ENCODE measurements around the gene RBM34.
"Not testable (repeated sequence)": the region's sequence is repeated elsewhere in the genome, so short reads cannot be mapped to it uniquely, and the experiment has no call there.

The RBM34 gene, protein sequence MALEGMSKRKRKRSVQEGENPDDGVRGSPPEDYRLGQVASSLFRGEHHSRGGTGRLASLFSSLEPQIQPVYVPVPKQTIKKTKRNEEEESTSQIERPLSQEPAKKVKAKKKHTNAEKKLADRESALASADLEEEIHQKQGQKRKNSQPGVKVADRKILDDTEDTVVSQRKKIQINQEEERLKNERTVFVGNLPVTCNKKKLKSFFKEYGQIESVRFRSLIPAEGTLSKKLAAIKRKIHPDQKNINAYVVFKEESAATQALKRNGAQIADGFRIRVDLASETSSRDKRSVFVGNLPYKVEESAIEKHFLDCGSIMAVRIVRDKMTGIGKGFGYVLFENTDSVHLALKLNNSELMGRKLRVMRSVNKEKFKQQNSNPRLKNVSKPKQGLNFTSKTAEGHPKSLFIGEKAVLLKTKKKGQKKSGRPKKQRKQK

DNA sequence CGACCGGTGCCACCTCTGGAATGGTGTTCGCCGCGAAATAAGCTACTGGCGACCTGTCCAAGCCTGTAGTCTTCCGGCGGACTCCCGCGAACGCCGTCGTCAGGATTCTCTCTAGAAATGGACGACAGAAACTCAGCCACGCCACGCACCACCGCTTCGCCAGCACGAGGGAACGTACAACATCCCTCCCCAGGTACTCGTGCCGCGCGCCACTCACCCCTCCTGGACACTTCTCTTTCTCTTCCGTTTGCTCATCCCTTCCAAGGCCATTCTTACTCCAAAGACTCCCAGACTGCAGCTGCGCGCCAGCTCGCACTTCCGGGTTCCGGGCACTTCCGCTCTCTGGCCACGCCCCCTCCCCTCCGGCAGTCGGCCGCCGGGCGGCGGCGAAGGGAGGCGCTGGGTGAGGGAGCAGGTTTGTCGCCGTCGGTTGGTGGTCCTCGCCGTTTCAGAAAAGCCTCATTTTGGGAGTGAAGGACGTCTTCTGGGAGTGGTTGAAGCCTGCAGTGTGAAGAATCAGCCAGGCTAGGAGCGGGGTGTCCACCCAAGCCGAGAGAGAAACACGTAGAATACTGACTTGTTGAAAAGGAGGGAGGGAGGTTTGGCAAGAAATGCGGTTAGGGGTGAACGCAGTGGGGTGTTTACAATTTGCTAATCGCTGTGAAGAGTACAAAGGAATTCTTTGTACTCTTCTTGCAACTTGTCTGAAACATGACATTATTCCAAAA lies at the start of gene RBM34:
Gene RBM34, minus strand, starts transcription at position 294 of the 728 bp plus-strand sequence. Its CDS starts 24 bp downstream, at position 270.
- H3K9me3 Mint-ChIP-seq: peaks cover 0 to 6% of the 10 kb centered on the region in 2 donors
- peak; percentile 95 for ATAC-seq

DNA sequence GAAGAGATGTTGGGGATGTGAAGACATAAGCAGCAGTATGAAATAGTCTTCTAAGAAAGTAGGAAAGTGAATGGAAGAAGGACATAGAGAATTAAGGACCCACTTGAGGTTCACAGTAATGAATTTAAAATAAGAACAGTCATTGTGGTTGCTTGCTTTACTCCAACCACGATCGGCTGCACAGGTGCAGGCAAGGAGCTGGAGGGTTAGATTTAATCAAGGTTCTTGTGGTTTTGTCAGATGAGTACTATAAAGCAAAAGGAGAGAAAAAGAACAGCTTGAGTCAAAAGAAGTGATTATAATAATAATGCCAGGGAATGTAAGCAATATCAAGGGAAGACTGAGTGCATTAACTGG lies 46.1 kb upstream of the RBM34 start:
- Mint-ChIP-seq H3K9me3 (no peaks in the 10 kb centered on the region), H3K4me3 (peak overlapping the region; percentile 13 to 34), H3K27ac (peak overlapping the region; percentile 1 to 74), H3K4me1 (peaks cover 22% of the 10 kb centered on the region), H3K27me3 (no peaks in the 10 kb centered on the region)
- ATAC-seq: peak; percentile 87
- DNase-seq: peak; percentile 28 to 32

More for the DNA sequence above, at the start of gene RBM34:
- DNase-seq: peak; percentile 87 to 92
- Mint-ChIP-seq H3K27ac (peak within 1 kb of the TSS; percentile 60 to 97), H3K27me3 (no peaks in the 10 kb centered on the region), H3K4me1 (peaks cover 15% of the 10 kb centered on the region), H3K4me3 (peak within 1 kb of the TSS; percentile 75 to 93)

DNA sequence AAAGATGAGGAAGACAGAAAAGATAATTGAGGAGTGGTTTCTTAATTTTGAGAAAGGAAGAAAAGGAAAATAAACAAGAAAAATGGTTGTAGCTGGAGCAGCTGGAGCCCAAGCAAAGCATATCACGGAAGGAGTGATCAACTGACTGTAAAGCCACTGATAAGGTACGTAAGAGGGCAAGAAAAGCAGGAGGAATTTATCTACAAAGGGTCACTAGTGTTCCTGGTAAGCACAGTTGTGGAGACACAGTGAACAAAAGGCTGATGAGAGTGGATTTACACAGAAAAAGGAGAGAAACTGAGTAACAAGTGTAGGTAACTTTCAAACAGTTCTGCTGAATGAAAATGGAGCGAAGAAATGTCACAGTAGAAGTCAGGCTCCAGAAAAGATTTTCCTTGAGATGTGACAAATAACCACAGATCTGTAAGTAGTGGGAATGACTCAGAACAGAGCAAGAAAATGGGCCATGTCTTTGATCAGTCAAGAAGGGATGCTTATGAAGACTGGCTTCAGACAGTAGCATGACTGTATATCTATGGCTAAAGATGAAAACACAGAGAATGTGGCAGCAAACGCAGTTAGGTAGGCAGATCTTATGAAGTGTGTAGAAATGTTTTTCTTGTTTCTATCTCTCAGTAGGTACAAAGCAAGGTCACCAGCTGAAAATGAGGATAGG lies 45.6 kb upstream of the RBM34 start:
- DNase-seq: peak in 1 of 2 donors; percentile 12
- H3K4me1 Mint-ChIP-seq: peaks cover 22% of the 10 kb centered on the region

DNA sequence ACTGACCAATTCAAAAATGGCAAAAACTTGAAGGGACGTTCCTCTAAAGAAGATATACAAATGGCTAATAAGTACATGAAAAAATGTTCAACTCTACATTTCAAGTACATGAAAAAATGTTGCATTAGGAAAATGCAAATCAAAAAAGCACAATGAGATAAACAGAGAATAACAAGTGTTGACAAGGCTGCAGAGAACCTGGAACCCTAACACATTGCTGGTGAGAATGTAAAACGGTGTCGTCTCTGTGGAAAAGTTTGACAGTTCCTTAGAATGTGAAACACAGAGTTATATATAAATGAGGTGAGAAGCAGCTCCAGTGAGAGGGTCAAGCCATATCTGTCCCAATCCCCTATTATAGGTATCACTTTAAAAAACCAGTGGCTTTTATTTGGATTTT lies 44.6 kb upstream of the RBM34 start:
- no peak overlapping the region for H3K4me3 Mint-ChIP-seq
- ATAC-seq (no peak), DNase-seq (no peak)
- no peaks in the 10 kb centered on the region for H3K9me3 Mint-ChIP-seq
- H3K4me1 Mint-ChIP-seq: peaks cover 16% of the 10 kb centered on the region
- H3K27me3 Mint-ChIP-seq: no peaks in the 10 kb centered on the region
- H3K27ac Mint-ChIP-seq: no peak overlapping the region

More for the DNA sequence above, 45.6 kb upstream of the RBM34 start:
- Mint-ChIP-seq H3K27me3 (no peaks in the 10 kb centered on the region), H3K4me3 (peak overlapping the region; percentile 13 to 34), H3K27ac (peak overlapping the region; percentile 42 to 74), H3K9me3 (no peaks in the 10 kb centered on the region)
- ATAC-seq: peak; percentile 99

DNA sequence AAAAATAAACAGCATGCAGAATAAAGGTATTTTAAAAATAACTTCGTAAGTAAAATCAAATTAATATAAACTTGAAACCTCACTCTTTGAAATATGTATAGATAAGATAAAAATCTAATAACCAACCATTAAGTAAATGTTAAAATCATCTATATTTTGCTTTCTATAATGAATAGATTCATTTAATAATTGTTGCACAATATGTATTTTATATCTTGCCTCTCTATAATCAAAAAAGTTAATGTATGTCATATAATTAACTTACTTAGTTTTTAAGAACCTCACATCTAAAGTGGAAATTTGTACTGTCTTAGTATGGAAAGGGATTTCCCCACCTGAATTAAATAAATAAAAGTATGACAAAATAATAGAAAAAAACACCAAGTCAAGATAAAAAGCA lies 42.4 kb upstream of the RBM34 start:
- Mint-ChIP-seq H3K27me3 (no peaks in the 10 kb centered on the region), H3K4me3 (no peak overlapping the region), H3K27ac (no peak overlapping the region), H3K9me3 (no peaks in the 10 kb centered on the region), H3K4me1 (peaks cover 22% of the 10 kb centered on the region)
- no peak for DNase-seq
- ATAC-seq: no peak

DNA sequence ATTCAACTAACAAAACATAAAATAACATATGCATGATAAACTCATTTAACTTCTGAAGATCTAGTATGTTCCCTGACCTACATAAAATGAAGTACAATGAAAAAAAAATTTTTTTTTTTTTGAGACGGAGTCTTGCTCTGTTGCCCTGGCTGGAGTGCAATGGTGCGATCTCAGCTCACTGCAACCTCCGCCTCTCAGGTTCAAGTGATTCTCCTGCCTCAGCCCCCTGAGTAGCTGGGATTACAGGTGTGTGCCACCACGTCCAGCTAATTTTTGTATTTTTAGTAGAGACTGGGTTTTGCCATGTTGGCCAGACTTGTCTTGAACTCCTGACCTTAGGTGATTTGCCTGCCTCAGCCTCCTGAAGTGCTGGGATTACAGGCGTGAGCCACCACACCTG lies 41.4 kb upstream of the RBM34 start:
- ATAC-seq, DNase-seq, H3K27ac Mint-ChIP-seq, H3K9me3 Mint-ChIP-seq, H3K27me3 Mint-ChIP-seq, H3K4me3 Mint-ChIP-seq: not testable (repeated sequence)
- H3K4me1 Mint-ChIP-seq: peaks cover 20% of the 10 kb centered on the region

DNA sequence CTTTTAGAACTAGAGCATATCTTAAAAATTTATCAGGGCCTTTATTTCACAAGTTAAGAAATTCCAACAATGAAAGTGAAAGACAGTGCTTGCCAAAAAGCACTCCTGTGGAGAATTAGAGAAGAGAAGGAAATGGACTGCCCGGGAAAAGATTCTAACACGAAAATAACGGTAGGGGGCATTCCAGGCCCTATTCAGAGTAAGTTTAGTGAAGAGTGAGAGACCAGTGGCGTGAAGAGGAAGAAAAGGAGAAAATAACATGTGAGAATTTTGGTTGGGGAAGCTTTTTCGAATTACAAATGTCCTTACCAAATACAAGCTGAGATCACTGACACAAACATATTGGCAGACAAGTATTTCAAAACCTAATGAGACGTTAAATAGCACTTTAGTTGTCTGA lies 38.4 kb upstream of the RBM34 start:
- no peak for DNase-seq
- no peaks in the 10 kb centered on the region for H3K27me3 Mint-ChIP-seq
- H3K27ac Mint-ChIP-seq: no peak overlapping the region

DNA sequence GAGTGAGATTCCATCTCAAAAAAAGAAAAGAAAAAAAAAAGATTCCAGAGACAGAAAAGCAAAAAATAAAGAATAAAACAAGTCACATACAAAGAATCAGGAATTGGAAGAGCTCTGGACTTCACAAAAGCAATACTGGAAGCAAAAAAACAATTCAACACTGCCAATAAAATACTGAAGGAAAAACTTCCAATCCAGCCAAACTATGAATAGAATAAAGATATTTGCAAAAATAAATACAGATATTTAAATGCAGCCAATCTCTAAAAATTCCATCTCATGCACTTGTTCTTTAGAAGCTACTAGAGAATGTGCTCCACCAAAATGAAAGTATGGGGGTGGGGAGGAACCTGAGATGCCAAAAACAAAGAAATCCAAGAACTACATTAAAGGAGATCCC lies 29.4 kb upstream of the RBM34 start:
- Mint-ChIP-seq H3K27me3 (no peaks in the 10 kb centered on the region), H3K4me1 (peaks cover 12% of the 10 kb centered on the region), H3K4me3 (no peak overlapping the region), H3K9me3 (no peaks in the 10 kb centered on the region), H3K27ac (no peak overlapping the region)
- ATAC-seq (no peak), DNase-seq (no peak)

More for the DNA sequence above, 38.4 kb upstream of the RBM34 start:
- ATAC-seq: no peak
- no peaks in the 10 kb centered on the region for H3K9me3 Mint-ChIP-seq
- H3K4me1 Mint-ChIP-seq: peaks cover 5% of the 10 kb centered on the region
- H3K4me3 Mint-ChIP-seq: no peak overlapping the region

DNA sequence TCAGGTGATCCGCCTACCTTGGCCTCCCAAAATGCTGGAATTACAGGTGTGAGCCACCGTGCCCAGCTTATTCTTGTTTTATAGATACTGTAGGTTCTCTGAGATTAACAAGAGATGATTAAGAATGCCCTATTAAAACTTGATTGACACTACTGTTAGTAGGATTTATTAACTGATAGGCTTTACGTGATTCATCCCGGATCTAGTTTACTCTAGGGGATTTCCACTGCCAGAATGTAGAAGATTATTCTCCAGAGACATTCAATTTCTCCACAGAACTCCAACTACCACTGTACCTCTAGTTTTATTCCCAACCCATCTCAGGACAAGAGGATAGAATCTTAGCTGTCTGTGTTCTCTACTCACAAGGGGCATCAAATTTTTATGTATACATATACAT lies 26.3 kb upstream of the RBM34 start:
- H3K27me3 Mint-ChIP-seq: no peaks in the 10 kb centered on the region

DNA sequence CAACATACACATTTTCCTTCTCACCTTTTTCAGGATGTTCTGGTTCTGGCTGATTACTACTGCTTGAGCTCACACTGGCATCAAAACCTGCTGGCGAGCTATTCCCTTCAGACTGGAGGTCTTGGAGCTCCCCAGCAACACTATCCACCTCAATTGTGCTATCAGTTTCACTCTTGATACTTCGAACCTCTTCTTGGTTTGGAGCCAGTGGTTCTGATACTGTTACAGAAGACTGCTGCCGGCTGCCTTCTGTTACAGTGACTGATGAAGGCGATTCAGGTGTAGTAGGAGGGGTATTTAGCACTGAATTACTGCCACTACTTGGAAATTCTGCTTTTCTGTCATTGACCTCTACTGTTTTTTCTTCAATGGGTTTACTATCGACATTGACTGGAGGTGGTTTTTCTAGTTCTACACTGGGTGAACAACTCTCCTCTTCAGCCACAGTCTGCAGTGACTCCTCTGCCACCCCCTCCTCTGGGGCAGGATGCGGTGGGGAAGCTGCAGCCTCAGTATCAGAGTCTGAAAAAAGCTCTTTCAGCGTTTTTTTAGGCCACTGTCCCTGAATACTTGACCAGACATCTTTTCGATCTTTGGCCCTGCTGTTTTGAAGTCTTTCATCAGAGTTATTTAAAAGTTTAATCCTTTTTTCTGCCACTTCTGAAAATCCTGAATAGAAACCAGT lies 20.7 kb upstream of the RBM34 start:
- Mint-ChIP-seq H3K4me1 (peaks cover 19% of the 10 kb centered on the region), H3K27me3 (no peaks in the 10 kb centered on the region)
- DNase-seq: no peak

More for the DNA sequence above, 26.3 kb upstream of the RBM34 start:
- Mint-ChIP-seq H3K4me3 (no peak overlapping the region), H3K4me1 (peaks cover 20% of the 10 kb centered on the region), H3K9me3 (no peaks in the 10 kb centered on the region), H3K27ac (no peak overlapping the region)
- ATAC-seq (no peak), DNase-seq (no peak)

DNA sequence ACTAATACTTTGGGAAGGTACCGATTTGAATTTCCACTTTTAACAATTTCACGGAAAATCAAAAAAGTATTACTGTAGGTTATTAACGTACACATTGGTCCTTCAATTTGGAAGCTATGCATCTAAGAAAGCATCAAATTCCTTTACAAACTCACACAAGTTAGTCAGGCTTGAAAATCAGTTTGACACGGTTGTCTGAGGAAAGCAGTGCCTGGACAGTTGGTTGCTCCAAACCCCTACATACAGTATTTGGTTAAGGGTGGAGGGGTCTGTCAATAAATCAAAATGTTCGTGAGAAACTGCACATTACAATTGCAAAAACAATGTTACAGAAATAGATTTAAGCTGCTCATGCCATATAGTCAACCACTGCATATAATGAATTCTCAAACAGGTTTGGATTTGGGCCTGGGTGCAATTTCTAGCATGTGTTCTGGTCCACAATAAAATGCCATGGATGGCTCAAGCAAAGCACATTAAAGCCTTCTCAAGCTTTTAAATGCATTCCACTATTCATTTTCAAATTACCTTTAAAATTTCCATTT lies 19.9 kb upstream of the RBM34 start:
- Mint-ChIP-seq H3K4me3 (no peak overlapping the region), H3K27ac (no peak overlapping the region), H3K4me1 (peaks cover 19% of the 10 kb centered on the region), H3K27me3 (no peaks in the 10 kb centered on the region), H3K9me3 (no peaks in the 10 kb centered on the region)
- ATAC-seq (no peak), DNase-seq (no peak)

More for the DNA sequence above, 20.7 kb upstream of the RBM34 start:
- ATAC-seq: peak; percentile 33
- Mint-ChIP-seq H3K9me3 (no peaks in the 10 kb centered on the region), H3K4me3 (no peak overlapping the region), H3K27ac (peak overlapping the region; percentile 10 to 22)

DNA sequence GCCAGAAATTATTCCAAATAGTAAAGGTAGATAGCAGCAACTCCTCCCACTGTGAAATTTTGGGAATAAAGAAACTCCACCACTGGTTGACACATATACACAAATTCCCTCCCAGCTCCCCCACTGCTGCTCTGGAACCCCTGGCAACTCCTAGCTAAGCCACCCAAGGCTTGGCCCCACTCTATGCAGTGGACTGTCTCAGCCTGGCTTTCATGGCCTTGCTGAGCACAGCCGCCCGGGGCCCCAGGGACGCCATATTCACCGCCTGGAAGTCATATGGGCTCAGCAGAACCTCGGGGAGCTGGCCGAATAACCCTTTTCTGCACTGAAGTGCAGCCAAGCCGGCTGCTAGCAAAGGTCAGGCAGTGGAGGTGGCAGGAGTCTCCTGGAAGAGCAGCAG lies 15.4 kb upstream of the RBM34 start:
- H3K27me3 Mint-ChIP-seq: no peaks in the 10 kb centered on the region
- H3K4me1 Mint-ChIP-seq: peaks cover 2% of the 10 kb centered on the region
- no peaks in the 10 kb centered on the region for H3K9me3 Mint-ChIP-seq
- ATAC-seq: no peak
- no peak overlapping the region for H3K27ac Mint-ChIP-seq
- no peak overlapping the region for H3K4me3 Mint-ChIP-seq
- DNase-seq: no peak

DNA sequence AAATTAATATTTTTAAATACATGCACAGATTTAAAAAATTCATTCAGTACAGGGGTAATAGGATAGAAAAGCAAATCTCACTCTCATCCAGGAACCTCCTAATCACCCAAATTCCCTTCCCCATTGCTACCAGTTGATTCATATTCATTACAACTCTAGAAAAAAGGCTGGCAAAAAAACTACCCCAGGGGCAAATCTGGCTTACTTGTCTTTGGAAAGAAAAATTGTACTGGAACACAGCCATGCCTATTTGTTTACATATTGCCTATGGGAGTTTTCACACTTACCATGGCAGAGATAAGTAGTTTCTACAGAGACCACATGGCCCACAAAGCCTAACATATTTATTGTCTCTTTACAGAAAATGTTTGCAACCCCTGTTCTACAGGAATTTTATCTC lies 8.9 kb upstream of the RBM34 start:
- no peak for DNase-seq
- no peaks in the 10 kb centered on the region for H3K4me1 Mint-ChIP-seq
- no peaks in the 10 kb centered on the region for H3K27me3 Mint-ChIP-seq
- no peak for ATAC-seq
- no peak overlapping the region for H3K4me3 Mint-ChIP-seq
- H3K9me3 Mint-ChIP-seq: peaks cover 0 to 1% of the 10 kb centered on the region in 2 donors
- H3K27ac Mint-ChIP-seq: no peak overlapping the region

DNA sequence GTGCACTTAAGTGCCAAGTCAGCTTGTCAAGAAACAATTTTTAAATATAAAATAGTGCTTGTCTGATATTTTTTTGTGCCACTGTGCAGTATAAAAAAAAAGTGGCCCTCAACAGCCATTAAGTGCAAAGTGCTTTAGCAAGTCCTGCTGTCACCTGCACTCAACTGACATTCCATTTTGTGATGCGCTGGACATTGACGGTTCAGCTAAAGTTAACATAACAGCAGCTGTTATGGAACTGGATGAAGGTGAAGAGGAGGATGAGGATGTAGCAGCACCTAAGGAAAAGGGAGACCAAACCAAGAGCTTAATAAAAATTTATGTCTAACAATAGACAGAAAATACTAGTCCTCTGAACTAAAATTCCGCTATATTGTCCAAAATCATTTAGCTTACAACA lies 7.3 kb upstream of the RBM34 start:
- no peak for ATAC-seq
- Mint-ChIP-seq H3K9me3 (peaks cover 0 to 6% of the 10 kb centered on the region in 2 donors), H3K27me3 (no peaks in the 10 kb centered on the region), H3K27ac (peak overlapping the region in 1 of 2 donors; percentile 57), H3K4me3 (no peak overlapping the region), H3K4me1 (no peaks in the 10 kb centered on the region)
- DNase-seq: no peak
